Muscle of leg (tissue), 11 donors: ENCODE results near the gene SLC9A1. TPM values are rescaled to one million over a fixed set of nuclear protein-coding genes. Genes with fewer than 3 reads are reported as not detected.
"Not testable (repeated sequence)": the region's sequence is repeated elsewhere in the genome, so short reads cannot be mapped to it uniquely, and the experiment has no call there.

Source experiments
- DNase-seq: peaks from one replicate; pipeline ENCODE4 v3.0.0; 2013
- H3K27ac ChIP-seq: one replicate; pipeline ENCODE4 v1.5.1; 2013; ENCODE audit warnings: mild to moderate bottlenecking, low read length, control low read depth
- H3K27me3 ChIP-seq: one replicate; pipeline ENCODE4 v1.6.1; 2013; ENCODE audit warnings: low read length; ENCODE audit not compliant: control insufficient read depth, insufficient read depth
- H3K36me3 ChIP-seq: one replicate; pipeline ENCODE4 v1.6.1; 2013; ENCODE audit warnings: low read length; ENCODE audit not compliant: control insufficient read depth, insufficient read depth
- H3K4me1 ChIP-seq: one replicate; pipeline ENCODE4 v1.6.1; 2013; ENCODE audit warnings: low read length; ENCODE audit not compliant: control insufficient read depth, insufficient read depth
- H3K4me3 ChIP-seq: one replicate; pipeline ENCODE4 v1.5.1; 2013; ENCODE audit warnings: low read length, control low read depth
- H3K9me3 ChIP-seq: replicated peaks from 2 replicates; pipeline ENCODE4 v1.6.1; 2013; ENCODE audit warnings: low read depth, low read length; ENCODE audit not compliant: control insufficient read depth
- WGBS: methylation state at CpG from one replicate; pipeline ENCODE4 v1.1.5; 2013; ENCODE audit warnings: missing lambda C conversion rate; ENCODE audit not compliant: insufficient coverage; 5-methylcytosine and 5-hydroxymethylcytosine counted together
- polyA plus RNA-seq, 8 donors: library from polyadenylated mRNA; unstranded; fragments of 120-200 nt; gene quantifications; one replicate each; pipeline versions ENCODE4 v1.2.1 to v1.2.3, GENCODE V29; 2013; ENCODE audit warnings: inconsistent platforms in 1 of 8, low replicate concordance in 1 of 8; ENCODE audit not compliant: insufficient read length in 8 of 8, insufficient read depth in 1 of 8
- total RNA-seq: library from RNA; stranded (reverse); fragments of 120-200 nt; gene quantifications from one replicate; pipeline ENCODE4 v1.2.4, GENCODE V29; 2013

SLC9A1 gene
- total and polyA plus RNA-seq, 9 donors = 3.1 to 21.1 (median 16.4) TPM

GRCh38 chr1:27125125-27125524 is 29.8 kb downstream of the SLC9A1 start:
- not testable (repeated sequence) for H3K4me3 ChIP-seq, H3K4me1 ChIP-seq, H3K27ac ChIP-seq, H3K27me3 ChIP-seq, H3K9me3 ChIP-seq, DNase-seq, H3K36me3 ChIP-seq
- 90% methylated on average over 4 of the region's 5 CpGs for WGBS

- H3K4me1 ChIP-seq = peaks cover 7% of the 10 kb centered on the region
- no peak overlapping the region for H3K27ac ChIP-seq
- H3K4me3 ChIP-seq = no peak overlapping the region
- H3K27me3 ChIP-seq = no peaks in the 10 kb centered on the region
- WGBS = 62% methylated on average over 3 of the region's 3 CpGs
- no peaks in the 10 kb centered on the region for H3K9me3 ChIP-seq
- no peaks in the 10 kb centered on the region for H3K36me3 ChIP-seq
- no peak for DNase-seq
These were observed 30.5 kb downstream of the SLC9A1 start for GRCh38 chr1:27124405-27124804.

DNA sequence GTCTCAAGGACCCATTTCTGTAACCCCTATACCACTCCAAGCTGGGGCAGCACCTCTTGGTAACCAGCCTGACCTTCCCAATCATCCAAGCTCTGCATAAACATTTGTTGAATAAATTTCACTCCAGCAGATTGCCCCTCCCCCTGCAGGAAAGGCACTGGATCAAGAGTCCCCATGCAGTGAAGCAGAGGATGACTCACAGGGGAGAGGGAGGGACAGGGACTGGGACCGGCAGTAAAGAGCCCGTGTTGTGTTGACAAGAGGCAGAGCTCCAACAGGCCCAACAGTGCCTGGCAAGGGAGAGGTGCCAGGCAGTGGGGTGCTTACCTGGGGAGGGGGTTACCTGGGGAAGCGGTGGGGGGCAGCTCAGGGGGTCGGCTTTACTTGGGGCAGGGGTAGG is 32.3 kb downstream of the SLC9A1 start:
- H3K36me3 ChIP-seq = no peaks in the 10 kb centered on the region
- DNase-seq = no peak
- WGBS = 14% methylated on average over 2 of the region's 4 CpGs
- peaks cover 25% of the 10 kb centered on the region for H3K4me1 ChIP-seq
- no peak overlapping the region for H3K4me3 ChIP-seq
- H3K27me3 ChIP-seq = no peaks in the 10 kb centered on the region
- H3K27ac ChIP-seq = no peak overlapping the region
- no peaks in the 10 kb centered on the region for H3K9me3 ChIP-seq

GRCh38 chr1:27120854-27121253 is 34.1 kb downstream of the SLC9A1 start:
- Histone ChIP-seq H3K4me1 (peaks cover 27% of the 10 kb centered on the region), H3K27ac (no peak overlapping the region), H3K9me3 (no peaks in the 10 kb centered on the region), H3K4me3 (no peak overlapping the region), H3K36me3 (no peaks in the 10 kb centered on the region), H3K27me3 (no peaks in the 10 kb centered on the region)
- no peak for DNase-seq
- WGBS = no CpG with 5 or more reads among the region's 1 CpG

DNA sequence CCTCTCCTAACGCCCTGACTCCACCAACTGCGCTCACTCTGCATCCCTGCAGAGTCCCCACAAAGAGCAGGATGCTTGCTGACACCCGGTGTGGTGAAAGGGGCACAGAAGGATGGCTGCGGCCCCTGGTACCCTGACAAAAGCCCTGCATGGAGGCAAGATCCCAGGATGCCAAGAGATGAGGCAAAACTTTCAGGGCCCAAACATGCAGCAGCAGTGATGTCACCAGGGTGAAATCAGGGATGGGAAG is 36.6 kb downstream of the SLC9A1 start:
- Histone ChIP-seq H3K4me1 (peaks cover 27% of the 10 kb centered on the region), H3K4me3 (no peak overlapping the region), H3K36me3 (peaks cover 3% of the 10 kb centered on the region), H3K27me3 (no peaks in the 10 kb centered on the region), H3K9me3 (no peaks in the 10 kb centered on the region), H3K27ac (no peak overlapping the region)
- DNase-seq = no peak
- 75% methylated on average over 4 of the region's 4 CpGs for WGBS

GRCh38 chr1:27117733-27118439 is 37.0 kb downstream of the SLC9A1 start:
- Histone ChIP-seq H3K27me3 (no peaks in the 10 kb centered on the region), H3K36me3 (peaks cover 3% of the 10 kb centered on the region), H3K27ac (no peak overlapping the region), H3K4me3 (no peak overlapping the region), H3K4me1 (peaks cover 27% of the 10 kb centered on the region), H3K9me3 (no peaks in the 10 kb centered on the region)
- no peak for DNase-seq
- 63% methylated on average over 9 of the region's 12 CpGs for whole genome bisulfite sequencing

- Histone ChIP-seq H3K27me3 (no peaks in the 10 kb centered on the region), H3K9me3 (no peaks in the 10 kb centered on the region), H3K36me3 (peaks cover 3% of the 10 kb centered on the region), H3K4me3 (no peak overlapping the region), H3K27ac (no peak overlapping the region), H3K4me1 (peaks cover 32% of the 10 kb centered on the region)
- no peak for DNase-seq
These were observed 38.2 kb downstream of the SLC9A1 start for GRCh38 chr1:27116697-27117096.

- no peak overlapping the region for H3K27ac ChIP-seq
- peaks cover 36% of the 10 kb centered on the region for H3K4me1 ChIP-seq
- no peak overlapping the region for H3K4me3 ChIP-seq
- no peak for DNase-seq
- 77% methylated on average over 3 of the region's 3 CpGs for WGBS
- no peaks in the 10 kb centered on the region for H3K27me3 ChIP-seq
- no peaks in the 10 kb centered on the region for H3K9me3 ChIP-seq
- H3K36me3 ChIP-seq = peaks cover 3% of the 10 kb centered on the region
These were observed 38.7 kb downstream of the SLC9A1 start for GRCh38 chr1:27116232-27116631.

DNA sequence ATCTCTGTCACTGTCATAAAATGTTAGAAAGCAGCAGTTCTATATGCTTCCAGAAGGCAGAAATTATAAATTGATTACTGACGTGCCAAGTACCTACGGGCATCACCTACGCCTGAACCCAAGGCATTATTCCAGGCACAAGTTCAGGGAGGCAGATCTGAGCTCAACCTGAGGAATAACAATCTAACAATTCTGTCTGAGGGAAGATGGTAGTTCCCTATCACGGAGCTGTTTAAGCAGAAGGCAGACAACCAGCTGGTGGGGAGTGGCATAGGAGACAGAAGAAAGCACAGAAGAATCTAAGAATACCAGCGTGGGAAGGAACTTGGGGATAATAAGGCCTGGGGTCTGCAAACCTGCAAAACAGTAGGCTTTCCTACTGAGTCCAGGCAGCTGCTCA is 40.4 kb downstream of the SLC9A1 start:
- DNase-seq = no peak
- Histone ChIP-seq H3K36me3 (peaks cover 3% of the 10 kb centered on the region), H3K4me1 (peaks cover 45% of the 10 kb centered on the region), H3K4me3 (no peak overlapping the region), H3K27ac (no peak overlapping the region), H3K9me3 (no peaks in the 10 kb centered on the region), H3K27me3 (no peaks in the 10 kb centered on the region)
- 80% methylated on average over 5 of the region's 5 CpGs for WGBS

DNA sequence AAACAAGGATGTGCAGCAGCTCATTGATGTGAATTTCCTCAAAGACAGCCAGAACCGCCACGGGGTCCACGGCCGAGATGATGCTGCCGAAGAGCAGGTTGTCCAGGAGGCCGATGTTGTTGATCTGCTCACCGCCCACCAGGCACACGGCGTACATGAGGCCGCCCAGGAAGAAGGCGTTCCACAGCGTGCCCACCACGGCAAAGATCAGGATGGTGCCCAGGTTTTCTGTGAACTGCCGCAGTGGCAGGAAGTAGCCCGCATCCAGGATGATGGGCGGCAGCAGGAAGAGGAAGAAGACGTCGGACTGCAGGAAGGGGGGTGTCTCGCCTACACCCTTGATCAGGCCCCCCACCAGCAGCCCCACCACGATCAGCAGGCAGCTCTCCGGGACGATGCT is 41.1 kb downstream of the SLC9A1 start:
- H3K4me1 ChIP-seq = peaks cover 38% of the 10 kb centered on the region
- H3K27me3 ChIP-seq = no peaks in the 10 kb centered on the region
- WGBS = 92% methylated on average over 16 of the region's 22 CpGs
- H3K9me3 ChIP-seq = no peaks in the 10 kb centered on the region
- DNase-seq = no peak
- H3K36me3 ChIP-seq = peaks cover 7% of the 10 kb centered on the region
- no peak overlapping the region for H3K27ac ChIP-seq
- H3K4me3 ChIP-seq = no peak overlapping the region
